GM21723 (cell line): ENCODE measurements around the gene NFKBIZ.
"Not testable (repeated sequence)": the region's sequence is repeated elsewhere in the genome, so short reads cannot be mapped to it uniquely, and the experiment has no call there.

Experiments
- ATAC-seq: cut with Tn5 transposase; IDR thresholded peaks from one replicate; pipeline ENCODE4 v1.9.1; 2021; ENCODE audit warnings: mild to moderate bottlenecking, moderate library complexity; ENCODE audit not compliant: unreplicated experiment

Gene NFKBIZ

GRCh38 chr3:101868534-101869464, 19.5 kb downstream of the NFKBIZ start:
- ATAC-seq, result no peak

GRCh38 chr3:101870138-101870537, 20.8 kb downstream of the NFKBIZ start:
- ATAC-seq, result no peak

DNA sequence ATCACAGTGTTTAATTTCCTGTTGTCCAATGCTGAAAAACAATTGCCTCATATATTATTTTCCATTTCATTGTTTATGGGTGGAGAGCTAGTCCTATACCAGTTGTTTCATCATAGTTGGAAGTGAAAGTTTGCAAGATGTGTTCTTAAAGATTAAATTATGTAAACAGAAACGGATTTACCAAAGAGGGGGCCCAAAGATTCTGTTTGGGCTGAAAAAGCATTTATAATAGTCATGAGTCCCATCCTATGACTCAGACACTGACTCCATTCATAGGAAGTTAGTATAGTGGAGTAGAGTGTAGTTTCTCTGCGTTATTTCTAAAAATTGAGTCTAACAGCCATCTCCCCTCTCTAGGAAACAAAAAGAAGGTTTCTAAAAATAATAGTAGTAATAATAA, 24.3 kb downstream of the NFKBIZ start:
- ATAC-seq, result no peak

- no peak for ATAC-seq
Measured at GRCh38 chr3:101876142-101876541, 26.8 kb downstream of the NFKBIZ start.

- no peak for ATAC-seq
Measured at GRCh38 chr3:101878589-101878988, 29.3 kb downstream of the NFKBIZ start.

- no peak for ATAC-seq
Measured at GRCh38 chr3:101879102-101879501, 29.8 kb downstream of the NFKBIZ start.

- ATAC-seq, result no peak
Measured at GRCh38 chr3:101879623-101880284, 30.4 kb downstream of the NFKBIZ start.

- ATAC-seq, result no peak
Measured at GRCh38 chr3:101884776-101885175, 35.5 kb downstream of the NFKBIZ start.

GRCh38 chr3:101885584-101885983, 36.3 kb downstream of the NFKBIZ start:
- ATAC-seq, result not testable (repeated sequence)

DNA sequence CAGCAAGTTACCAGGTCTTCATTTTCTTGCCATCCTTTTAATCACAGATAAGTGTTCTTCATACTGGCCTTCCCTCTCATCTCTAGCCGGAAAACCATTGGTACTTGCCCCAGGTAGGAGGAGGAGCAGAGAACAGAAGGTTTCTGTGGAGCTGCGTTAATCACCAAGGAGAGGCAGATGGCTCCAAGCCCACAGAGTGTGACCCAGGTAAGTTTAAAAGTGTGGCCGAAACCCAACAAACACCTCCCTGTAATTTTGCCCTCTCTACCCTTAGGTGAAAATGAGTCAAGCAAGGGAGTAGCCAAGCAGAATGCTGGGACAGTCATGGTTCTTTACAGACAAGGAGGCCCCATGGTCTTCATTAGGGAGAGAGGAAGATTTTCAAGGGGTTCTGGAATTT, 37.3 kb downstream of the NFKBIZ start:
- no peak for ATAC-seq

DNA sequence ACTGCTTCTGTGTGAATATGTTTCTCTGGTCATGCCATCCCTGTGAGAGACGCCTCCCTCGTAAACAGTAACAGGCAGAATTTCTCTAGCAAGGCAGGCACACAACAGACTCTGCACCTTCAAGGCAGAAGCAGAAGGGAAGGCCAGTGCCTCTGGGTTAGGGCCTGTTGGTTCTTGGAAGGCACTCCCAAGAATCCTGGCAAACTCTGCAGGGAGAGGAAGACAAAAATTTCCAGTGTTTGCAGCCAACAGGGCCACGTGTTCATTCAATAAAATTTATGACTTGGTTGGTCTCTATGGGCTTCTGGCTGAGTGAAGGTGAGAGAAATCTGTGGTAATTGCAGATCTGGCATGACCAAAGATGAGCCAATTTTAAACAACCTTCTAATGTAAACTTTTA, 39.3 kb downstream of the NFKBIZ start:
- no peak for ATAC-seq

- ATAC-seq, result peak; percentile 49
Measured at GRCh38 chr3:101890716-101891115, 41.4 kb downstream of the NFKBIZ start.

GRCh38 chr3:101892648-101893047, 43.3 kb downstream of the NFKBIZ start:
- no peak for ATAC-seq

DNA sequence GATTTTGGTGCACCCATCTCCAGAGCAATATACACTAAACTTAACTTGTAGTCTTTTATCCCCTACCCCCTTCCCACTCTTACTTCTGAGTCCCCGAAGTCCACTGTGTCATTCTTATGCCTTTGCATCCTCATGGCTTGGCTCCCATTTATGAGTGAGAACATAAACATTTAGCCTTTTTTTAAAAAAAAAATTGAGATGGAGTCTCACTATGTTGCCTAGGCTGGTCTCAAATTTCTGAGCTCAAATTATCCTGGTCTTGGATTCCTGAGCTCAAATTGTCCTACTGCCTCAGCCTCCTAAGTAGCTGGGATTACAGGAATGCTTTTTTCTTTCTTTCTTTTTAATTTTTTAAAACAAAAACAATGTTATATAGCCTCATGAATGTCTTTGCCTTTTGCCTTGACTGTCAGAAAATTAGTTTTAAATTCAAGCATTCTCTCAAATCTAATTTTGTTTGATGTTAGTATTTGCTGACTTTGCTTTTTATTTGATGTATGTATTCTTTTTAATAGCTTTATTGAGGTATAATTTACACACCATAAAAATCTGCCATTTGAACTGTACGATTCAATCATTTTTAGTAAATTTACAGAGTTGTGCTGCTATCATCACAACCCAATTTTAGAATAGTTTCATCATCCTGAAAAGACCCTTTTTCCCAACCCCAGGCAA, 46.9 kb downstream of the NFKBIZ start:
- no peak for ATAC-seq

DNA sequence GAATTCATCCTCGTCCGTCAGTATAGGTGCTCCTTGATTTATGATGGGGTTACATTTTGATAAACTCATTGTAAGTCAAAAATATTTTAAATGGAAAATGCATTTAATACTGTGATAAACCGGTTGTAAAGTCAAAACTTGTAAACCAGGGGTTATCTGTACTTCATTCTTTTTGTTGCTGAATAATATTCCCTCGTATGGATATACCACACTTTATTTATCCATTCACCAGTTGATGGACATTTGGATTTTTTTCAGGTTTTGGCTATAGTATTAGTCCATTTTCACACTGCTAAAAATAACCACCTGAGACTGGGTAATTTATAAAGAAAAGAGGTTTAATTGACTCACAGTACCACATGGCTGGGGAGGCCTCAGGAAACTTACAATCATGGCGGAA, 47.7 kb downstream of the NFKBIZ start:
- ATAC-seq, result no peak

GRCh38 chr3:101898039-101898438, 48.7 kb downstream of the NFKBIZ start:
- ATAC-seq, result no peak

DNA sequence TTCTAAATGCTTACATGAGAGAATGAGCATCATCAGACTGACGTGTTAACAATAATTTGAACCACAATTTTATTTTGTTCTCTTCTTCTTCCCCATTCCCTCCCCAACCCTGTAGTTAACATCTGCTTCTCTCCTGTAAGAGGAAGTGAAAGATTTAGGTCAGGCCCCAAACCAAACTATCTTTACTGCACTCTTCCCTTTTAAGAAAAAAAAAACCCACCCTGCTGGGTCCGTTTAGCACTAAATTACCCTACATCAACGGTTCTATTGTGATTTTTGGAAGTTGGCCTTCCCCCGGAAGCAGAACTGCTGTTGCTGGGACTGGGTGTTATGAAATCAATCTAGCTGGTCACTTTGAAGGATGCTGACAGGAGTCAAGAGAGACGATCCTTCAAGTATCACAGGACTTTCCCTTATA, 49.4 kb downstream of the NFKBIZ start:
- ATAC-seq, result peak; percentile 92

- no peak for ATAC-seq
Measured at GRCh38 chr3:101900316-101900715, 51.0 kb downstream of the NFKBIZ start.

- no peak for ATAC-seq
Measured at GRCh38 chr3:101900736-101901135, 51.4 kb downstream of the NFKBIZ start.

DNA sequence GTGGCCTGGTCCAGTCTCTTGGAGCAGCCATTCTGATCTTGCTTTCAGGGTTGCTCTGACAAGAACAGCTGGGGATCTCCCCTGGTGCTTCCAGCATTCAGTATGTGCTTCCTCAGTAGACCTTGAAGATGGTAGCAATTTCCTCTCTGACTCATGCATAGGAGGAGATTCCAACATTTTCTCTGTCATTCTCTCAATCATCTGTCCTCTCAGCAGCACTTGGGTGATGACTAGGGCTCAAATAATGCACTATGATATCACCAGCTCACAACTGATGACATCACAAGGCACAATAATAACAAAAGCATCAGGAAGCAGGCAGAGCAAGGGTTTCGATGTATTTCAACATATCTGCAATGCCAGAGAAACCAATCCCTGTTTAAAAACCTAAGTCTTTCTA, 52.7 kb downstream of the NFKBIZ start:
- peak; percentile 52 for ATAC-seq

- no peak for ATAC-seq
Measured at GRCh38 chr3:101903451-101903871, 54.1 kb downstream of the NFKBIZ start.

DNA sequence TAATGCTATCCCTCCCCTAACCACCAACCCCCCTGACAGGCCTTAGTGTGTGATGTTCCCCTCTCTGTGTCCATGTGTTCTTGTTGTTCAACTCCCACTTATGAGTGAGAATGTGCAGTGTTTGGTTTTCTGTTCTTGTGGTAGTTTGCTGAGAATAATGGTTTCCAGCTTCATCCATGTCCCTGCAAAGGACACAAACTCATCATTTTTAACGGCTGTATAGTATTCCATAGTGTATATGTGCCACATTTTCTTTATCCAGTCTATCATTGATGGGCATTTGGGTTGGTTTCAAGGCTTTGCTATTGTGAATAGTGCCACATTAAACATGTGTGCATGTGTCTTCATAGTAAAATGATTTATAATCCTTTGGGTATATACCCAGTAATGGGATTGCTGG, 56.3 kb downstream of the NFKBIZ start:
- not testable (repeated sequence) for ATAC-seq
